Measurements from ENCODE around the gene GASK1A.

- TF ChIP-seq CTCF (conservative IDR thresholded peaks at IDR 0.05; ENCODE audit: low read length) (no peak), EZH2phosphoT487 (IDR thresholded peaks at IDR 0.05; ENCODE audit: borderline replicate concordance, low read depth, low read length) (no peak)
These were observed 45.2 kb downstream of the GASK1A start for GRCh38 chr3:43024181-43024885.

All from OCI-LY7 (cell line).